Measurements from ENCODE around the gene CYTH4. TPM values are rescaled to one million over a fixed set of nuclear protein-coding genes. Genes with fewer than 3 reads are reported as not detected.

Gene CYTH4
- total and polyA plus RNA-seq, 2 donors (not counting 3 experiments of a cell fraction or from before 2014, with no cell fraction given), result 0.06 TPM; not detected in 1

DNA sequence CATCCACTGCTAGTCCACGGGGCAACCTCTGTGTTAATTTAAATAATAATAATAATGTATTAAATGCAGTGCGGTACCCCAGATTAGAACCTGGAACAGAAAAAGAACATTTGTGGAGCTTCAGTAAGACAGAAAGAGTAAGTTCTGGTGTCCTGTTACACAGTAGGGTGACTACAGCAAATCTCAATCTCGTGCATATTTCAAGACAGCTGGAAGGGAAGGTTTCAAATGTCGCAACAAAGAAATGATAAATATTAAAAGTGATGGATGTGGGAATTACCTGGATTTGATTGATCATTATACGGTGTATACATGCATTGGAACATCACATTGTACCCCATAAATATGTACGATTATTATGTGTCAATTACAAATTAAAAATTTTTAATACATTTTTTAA lies 36.6 kb upstream of the CYTH4 start:
- H3K27me3 ChIP-seq (ENCODE audit: control insufficient read depth in 2 of 2, insufficient read depth in 2 of 2, low read length in 2 of 2), result no peaks in the 10 kb centered on the region
- ChIA-PET POLR2A (no interaction called here), CTCF (interaction anchor here (5.8 kb wide), 1 partner anchor 14 kb away, joined by 83 read pairs; no protein-coding TSS in a partner anchor)
- H3K4me2 ChIP-seq (ENCODE audit: insufficient read depth, low read length), result no peak overlapping the region
- peaks cover 34% of the 10 kb centered on the region for H3K4me1 ChIP-seq (ENCODE audit: control insufficient read depth, extremely low read depth, insufficient read depth, low read length)
- peaks cover 10% of the 10 kb centered on the region for H3K79me2 ChIP-seq (ENCODE audit: control insufficient read depth, insufficient read depth, low read length)
- no peak overlapping the region for H3K4me3 ChIP-seq (replicated peaks in 1 of 3; ENCODE audit: insufficient read depth in 1 of 3, low read depth in 1 of 3, low read length in 3 of 3)
- H3K9ac ChIP-seq (replicated peaks; ENCODE audit: extremely low read depth, insufficient read depth, low read length), result no peak overlapping the region
- H3K36me3 ChIP-seq (ENCODE audit: control insufficient read depth in 2 of 2, extremely low read depth in 1 of 2, insufficient read depth in 2 of 2, low read length in 2 of 2), result peaks cover 0 to 1% of the 10 kb centered on the region in 2 experiments
- FAIRE-seq (no peak), DNase-seq (ENCODE audit: low read depth, low spot score) (no peak)
- BruUV-seq (replicated peaks), result no TSS peak
- dilution Hi-C loops (cut with MboI; ENCODE audit: extremely low pct_ligation_motif_present, low sequenced_read_pairs) (no loop called here), intact Hi-C loops (cut with micrococcal nuclease) (no loop called here)
- H3K9me1 ChIP-seq (replicated peaks; ENCODE audit: control insufficient read depth, extremely low read depth, insufficient read depth, low read length), result no peaks in the 10 kb centered on the region
- H3K9me3 ChIP-seq (replicated peaks; ENCODE audit: control insufficient read depth, insufficient read depth, low read length), result no peaks in the 10 kb centered on the region
- no peaks in the 10 kb centered on the region for H4K20me1 ChIP-seq (replicated peaks; ENCODE audit: control insufficient read depth, extremely low read depth, insufficient read depth, low read length)
- H2AFZ ChIP-seq (ENCODE audit: low read depth, low read length), result no peak overlapping the region
- H3K27ac ChIP-seq (ENCODE audit: insufficient read depth, low read depth, low read length), result no peak overlapping the region
- TF ChIP-seq JUN (IDR thresholded peaks at IDR 0.05; ENCODE audit: borderline replicate concordance, insufficient read depth, insufficient read length, low read depth) (no peak), EZH2 (IDR thresholded peaks at IDR 0.05; ENCODE audit: borderline replicate concordance, low read depth, low read length, severe bottlenecking) (no peak), POLR2A (IDR thresholded peaks at IDR 0.05; ENCODE audit: low read depth, low read length) (no peak), POLR2AphosphoS5 (IDR thresholded peaks at IDR 0.05; ENCODE audit: insufficient read depth, low read depth, low read length) (no peak), MYC (IDR thresholded peaks at IDR 0.05; ENCODE audit: low read depth, low read length) (no peak), GATA2 (IDR thresholded peaks at IDR 0.05; ENCODE audit: insufficient read depth, insufficient read length, low read depth, low read length) (no peak), FOS (IDR thresholded peaks at IDR 0.05; ENCODE audit: borderline replicate concordance, insufficient read depth, low read length) (no peak)
- TF ChIP-seq, protein P1, sequence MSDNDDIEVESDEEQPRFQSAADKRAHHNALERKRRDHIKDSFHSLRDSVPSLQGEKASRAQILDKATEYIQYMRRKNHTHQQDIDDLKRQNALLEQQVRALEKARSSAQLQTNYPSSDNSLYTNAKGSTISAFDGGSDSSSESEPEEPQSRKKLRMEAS (IDR thresholded peaks at IDR 0.05; ENCODE audit: insufficient read depth, insufficient read length), result no peak

DNA sequence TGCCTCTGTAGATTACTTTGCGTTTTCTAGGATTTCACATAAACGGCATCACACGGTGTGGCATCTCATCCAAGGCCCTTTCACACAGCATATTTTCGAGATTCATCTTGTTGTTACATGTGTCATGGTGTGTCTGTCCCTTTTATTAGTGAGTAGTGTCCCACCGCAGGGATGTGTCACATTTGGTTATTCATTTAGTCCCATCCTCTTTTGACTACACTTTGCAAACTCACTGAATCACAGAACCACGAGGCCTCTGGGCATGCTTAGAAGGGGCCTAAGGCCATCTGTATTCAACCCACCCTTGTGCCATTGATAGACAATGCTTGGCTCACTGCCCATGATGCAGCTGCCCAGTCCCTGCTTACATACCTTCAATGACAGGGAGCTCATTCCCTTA lies 34.1 kb upstream of the CYTH4 start:
- Histone ChIP-seq H2AFZ (ENCODE audit: low read depth, low read length) (no peak overlapping the region), H3K9me1 (replicated peaks; ENCODE audit: control insufficient read depth, extremely low read depth, insufficient read depth, low read length) (no peaks in the 10 kb centered on the region), H3K9ac (replicated peaks; ENCODE audit: extremely low read depth, insufficient read depth, low read length) (no peak overlapping the region), H4K20me1 (replicated peaks; ENCODE audit: control insufficient read depth, extremely low read depth, insufficient read depth, low read length) (no peaks in the 10 kb centered on the region), H3K4me3 (replicated peaks in 1 of 3; ENCODE audit: insufficient read depth in 1 of 3, low read depth in 1 of 3, low read length in 3 of 3) (no peak overlapping the region), H3K27me3 (ENCODE audit: control insufficient read depth in 2 of 2, insufficient read depth in 2 of 2, low read length in 2 of 2) (no peaks in the 10 kb centered on the region), H3K79me2 (ENCODE audit: control insufficient read depth, insufficient read depth, low read length) (peaks cover 8% of the 10 kb centered on the region), H3K4me2 (ENCODE audit: insufficient read depth, low read length) (no peak overlapping the region), H3K4me1 (ENCODE audit: control insufficient read depth, extremely low read depth, insufficient read depth, low read length) (peaks cover 19% of the 10 kb centered on the region), H3K36me3 (ENCODE audit: control insufficient read depth in 2 of 2, extremely low read depth in 1 of 2, insufficient read depth in 2 of 2, low read length in 2 of 2) (no peaks in the 10 kb centered on the region), H3K9me3 (replicated peaks; ENCODE audit: control insufficient read depth, insufficient read depth, low read length) (no peaks in the 10 kb centered on the region), H3K27ac (ENCODE audit: insufficient read depth, low read depth, low read length) (no peak overlapping the region)
- POLR2A ChIA-PET, result no interaction called here
- BruUV-seq (replicated peaks), result no TSS peak
- intact Hi-C loops (cut with micrococcal nuclease) (no loop called here), dilution Hi-C loops (cut with MboI; ENCODE audit: extremely low pct_ligation_motif_present, low sequenced_read_pairs) (no loop called here)
- FAIRE-seq (no peak), DNase-seq (ENCODE audit: low read depth, low spot score) (no peak)
- CTCF ChIA-PET, result interaction anchor here (1.1 kb wide), 2 partner anchors 11 to 12 kb away, joined by 3 read pairs; no protein-coding TSS in a partner anchor
- TF ChIP-seq EZH2 (IDR thresholded peaks at IDR 0.05; ENCODE audit: borderline replicate concordance, low read depth, low read length, severe bottlenecking) (no peak), POLR2A (IDR thresholded peaks at IDR 0.05; ENCODE audit: low read depth, low read length) (no peak)
- TF ChIP-seq, protein P1 (IDR thresholded peaks at IDR 0.05; ENCODE audit: insufficient read depth, insufficient read length), result no peak

All from endothelial cell of umbilical vein (primary cell).